Hematopoietic multipotent progenitor cell (in vitro differentiated cells): ENCODE data around the gene AHRR. TPM values are rescaled to one million over a fixed set of nuclear protein-coding genes. Genes with fewer than 3 reads are reported as not detected.
"Not testable (repeated sequence)": the region's sequence is repeated elsewhere in the genome, so short reads cannot be mapped to it uniquely, and the experiment has no call there.

Experiments
- DNase-seq, 3 donors: peaks; one replicate each; pipeline ENCODE4 v3.0.0-alpha.2; 2011 to 2015; ENCODE audit warnings: low read depth in 2 of 3, low spot score in 2 of 3
- total RNA-seq: library from RNA; depleted of rRNA; stranded (reverse); fragments of >200 nt; gene quantifications from one replicate; pipeline ENCODE4 v1.2.3, GENCODE V29; 2012

Gene AHRR
- total RNA-seq, 1 donor = 0.54 TPM

DNA sequence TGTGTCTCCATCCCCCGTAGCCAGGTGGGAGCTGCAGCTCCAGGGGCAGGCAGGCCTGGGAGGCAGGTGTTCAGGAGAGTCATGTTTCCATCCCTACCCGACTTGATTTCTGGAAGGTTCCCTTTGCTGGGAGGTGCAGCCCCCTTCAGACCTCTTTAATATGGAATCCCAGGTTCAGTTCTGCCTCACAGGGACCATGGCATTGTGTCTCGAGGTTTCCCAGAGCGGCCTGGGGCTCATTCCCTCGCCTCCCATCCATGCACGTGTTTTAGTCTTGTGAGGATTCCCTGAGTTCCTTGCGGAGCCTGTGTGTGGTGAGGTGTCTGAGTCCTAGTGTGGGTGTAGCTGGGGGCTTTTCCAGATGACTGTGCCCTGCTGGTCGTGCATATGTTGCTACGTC, 16.5 kb upstream of the AHRR start:
- no peak for DNase-seq

DNA sequence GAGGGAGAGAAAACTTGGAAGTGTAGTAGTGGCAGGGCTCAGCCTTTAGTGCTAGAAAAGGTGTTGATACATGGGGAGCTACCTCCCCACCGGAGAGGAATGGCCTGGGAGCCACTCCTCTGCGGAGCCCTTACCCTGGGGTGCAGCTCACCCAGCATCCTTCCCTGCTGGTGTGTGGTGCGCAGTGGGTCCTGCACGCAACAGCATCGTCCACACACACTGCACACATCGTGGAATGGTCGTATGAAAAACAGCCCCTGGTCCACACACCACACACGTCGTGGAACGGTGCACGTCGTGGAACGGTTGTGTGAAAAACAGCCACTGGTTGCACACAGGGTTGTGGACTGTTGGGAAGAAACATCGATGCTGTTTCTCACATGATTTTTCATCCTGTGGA, 16.1 kb upstream of the AHRR start:
- DNase-seq = no peak

DNA sequence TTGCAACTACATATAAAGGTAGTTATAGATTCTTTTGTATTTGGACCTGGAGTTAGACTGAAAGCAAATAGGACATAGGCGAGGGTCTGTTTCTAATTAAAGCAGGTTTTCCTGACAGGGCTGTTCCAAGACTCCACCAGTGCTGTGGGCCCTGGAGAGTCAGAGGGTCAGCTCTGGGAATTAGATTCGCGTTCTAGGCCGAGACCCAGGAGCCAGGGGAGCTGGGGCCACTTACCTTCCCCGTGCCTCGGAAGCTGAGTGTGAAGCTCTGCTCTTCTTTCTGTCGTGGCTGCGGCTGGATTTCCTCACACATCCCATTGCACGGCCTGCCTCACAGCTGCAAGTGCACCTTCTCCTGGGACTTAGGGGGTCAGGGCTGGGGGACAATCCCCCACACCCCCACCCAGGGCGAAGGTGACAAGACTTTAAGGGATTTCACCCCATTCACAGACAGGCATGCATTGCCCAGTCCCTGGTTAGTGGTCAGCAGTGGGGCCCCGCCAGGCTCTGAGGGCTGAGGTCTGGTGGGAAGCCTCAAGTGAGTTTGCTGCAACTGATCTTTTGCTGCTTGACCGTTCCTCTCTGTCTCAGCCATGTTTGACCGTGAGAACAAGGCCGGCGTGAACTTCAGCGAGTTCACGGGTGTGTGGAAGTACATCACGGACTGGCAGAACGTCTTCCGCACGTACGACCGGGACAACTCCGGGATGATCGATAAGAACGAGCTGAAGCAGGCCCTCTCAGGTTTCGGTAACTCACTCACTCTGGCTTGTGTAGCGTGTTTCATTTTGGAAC, 15.3 kb upstream of the AHRR start:
- DNase-seq = no peak

DNA sequence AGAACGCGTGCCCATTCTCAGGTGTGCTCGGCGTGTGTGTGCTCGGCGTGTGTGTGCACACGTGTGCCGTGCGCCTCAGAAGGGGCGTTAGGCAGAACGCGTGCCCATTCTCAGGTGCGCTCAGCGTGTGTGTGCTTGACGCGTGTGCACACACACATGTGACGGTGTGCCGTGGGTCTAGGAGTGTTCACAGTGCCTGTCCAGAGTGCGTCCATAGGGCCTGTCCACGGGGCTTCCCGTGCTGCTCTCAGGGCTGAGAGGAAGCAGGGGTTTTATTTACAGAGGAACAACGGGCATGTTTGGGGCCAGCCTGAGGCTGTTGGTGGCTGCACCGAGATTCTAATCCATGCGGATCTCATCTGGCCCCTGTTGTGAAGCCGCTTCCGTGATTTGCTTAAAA, 14.2 kb upstream of the AHRR start:
- no peak for DNase-seq

DNA sequence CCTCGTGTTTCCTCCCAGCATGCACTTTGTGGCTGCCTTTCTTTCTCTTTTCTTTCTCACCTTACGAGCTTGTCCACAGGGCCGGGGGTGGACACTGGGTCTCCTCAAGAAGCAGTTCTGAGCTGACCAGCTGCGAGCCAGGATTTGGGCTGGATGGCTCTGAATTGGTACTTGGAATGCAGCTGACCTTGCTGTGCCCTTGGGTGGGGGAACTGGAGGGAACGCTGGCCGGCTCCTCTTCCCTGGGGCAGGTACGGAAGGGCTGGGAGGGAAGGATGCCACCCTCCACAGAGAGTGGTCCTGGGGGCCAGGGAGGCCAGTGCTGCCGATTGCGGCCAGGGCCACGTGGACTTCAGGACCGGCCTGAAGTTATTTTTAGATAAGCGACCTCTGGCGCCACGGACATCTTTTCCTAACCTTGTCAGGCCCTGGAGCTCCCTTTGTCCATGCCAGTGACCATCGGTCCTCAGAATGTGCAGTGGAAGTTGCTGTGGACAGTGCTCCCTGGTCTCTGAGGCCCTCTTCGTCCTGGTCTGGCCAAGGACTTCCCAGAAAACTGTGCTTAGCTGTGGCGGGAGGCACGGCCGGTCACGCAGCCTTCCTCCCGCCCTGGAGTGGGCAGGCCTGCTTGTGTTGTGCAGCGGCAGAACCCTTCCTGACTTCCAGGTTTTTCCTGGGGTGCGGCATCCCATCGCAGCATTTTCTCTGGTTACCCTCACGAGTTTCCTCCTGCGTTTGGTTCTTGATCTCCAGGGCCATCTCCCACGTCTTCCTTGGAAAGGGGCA, 13.5 kb upstream of the AHRR start:
- DNase-seq = no peak

DNA sequence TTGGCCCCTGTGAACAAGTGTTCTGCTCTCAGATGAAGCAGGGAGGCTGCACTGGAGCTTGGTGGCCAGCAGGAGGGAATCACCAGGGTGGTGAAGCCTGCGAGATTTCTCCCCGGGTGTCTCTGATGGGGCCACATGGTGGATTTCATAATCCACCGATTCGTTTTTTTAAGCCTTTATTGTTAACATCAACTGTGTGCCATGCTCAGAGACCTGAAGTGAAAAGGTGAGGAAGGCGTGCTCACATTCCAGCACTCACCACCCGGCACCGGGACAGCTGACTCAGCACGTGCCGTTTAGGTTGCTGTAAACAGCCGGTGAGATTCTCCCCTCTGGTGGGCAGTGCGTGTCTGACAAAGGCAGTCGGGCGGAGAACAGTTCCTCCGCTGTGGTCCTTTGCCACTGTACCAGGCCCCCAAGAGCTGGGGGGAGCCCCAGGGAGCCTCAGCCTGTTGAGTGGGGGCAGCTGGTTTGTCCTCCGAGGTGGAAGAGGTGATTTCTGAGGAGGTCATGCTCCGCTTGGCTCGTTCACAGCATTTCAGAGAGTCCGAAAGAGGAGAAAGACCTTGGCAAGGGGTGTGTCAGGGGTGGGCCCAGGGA, 12.7 kb upstream of the AHRR start:
- DNase-seq = no peak

DNA sequence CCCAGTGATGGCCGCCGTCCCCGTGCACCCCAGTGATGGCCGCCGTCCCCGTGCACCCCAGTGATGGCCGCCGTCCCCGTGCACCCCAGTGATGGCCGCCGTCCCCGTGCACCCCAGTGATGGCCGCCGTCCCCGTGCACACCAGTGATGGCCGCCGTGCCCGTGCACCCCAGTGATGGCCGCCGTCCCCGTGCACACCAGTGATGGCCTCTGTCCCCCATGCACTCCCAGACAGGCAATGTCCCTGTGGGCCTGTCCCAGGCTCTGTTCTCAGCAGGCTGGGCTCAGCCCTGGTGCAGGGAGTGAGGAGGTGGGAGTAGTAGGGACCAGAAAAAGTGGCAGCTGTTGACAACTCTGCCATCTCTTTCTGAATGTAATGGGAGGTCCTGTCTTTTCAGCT, 11.7 kb upstream of the AHRR start:
- DNase-seq = not testable (repeated sequence)

DNA sequence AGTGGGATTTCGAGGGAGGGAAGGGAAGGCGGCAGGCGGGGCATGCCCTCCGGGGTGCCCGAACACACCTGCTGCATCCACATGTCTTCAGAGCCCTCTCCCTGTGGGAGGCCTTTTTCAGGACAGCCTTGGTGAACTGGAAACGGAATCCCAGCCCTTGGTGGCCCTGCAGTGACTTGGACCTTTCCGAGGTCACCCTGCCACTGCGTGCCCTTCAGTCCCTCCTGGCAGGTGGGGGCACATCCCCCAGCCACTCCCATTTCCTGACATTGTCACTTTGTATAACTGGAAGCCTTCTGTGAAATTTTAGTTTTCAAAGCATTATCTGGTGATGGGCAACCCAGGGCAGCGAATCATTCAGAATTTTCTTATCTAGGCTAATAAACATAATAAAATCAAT, 11.0 kb upstream of the AHRR start:
- no peak for DNase-seq

DNA sequence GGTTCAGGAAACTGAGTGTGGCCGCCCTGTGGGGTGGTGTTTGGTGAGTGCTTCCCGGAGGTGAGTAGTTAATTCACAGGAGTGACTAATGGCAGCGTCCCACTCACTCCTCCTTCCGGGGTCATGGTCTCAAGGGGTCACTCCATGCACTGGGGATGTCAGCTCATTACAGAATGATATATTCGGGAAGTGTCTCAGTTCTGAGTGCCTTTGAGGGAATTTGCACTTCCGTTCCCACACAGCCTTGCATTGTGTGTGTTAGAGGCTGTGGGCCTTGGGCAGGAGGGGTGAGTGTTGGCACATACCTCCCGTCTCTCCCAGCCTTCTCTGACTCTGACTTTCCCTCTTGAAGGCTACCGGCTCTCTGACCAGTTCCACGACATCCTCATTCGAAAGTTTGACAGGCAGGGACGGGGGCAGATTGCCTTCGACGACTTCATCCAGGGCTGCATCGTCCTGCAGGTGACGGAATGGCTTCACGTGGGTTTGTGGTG, 10.5 kb upstream of the AHRR start:
- no peak for DNase-seq

DNA sequence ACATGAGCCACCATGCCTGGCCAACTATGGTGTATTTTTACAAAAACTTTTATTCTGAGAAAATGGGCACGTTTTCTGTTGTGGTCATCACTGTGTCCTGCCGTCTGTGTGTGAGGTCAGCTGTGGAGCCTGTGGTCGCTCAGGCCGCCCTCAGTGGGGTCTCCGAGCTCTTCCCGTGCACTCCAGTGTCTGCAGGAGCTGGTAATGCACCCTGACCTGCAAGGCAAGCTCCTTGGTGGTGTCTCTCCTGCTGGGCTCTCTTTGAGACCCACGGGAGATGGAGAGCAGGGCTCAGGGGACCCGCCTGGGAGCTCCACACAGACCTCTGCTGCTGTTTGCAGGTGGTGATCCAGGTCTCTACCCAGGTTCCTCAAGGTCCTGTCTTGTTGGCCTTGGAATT, 9.6 kb upstream of the AHRR start:
- DNase-seq = no peak

DNA sequence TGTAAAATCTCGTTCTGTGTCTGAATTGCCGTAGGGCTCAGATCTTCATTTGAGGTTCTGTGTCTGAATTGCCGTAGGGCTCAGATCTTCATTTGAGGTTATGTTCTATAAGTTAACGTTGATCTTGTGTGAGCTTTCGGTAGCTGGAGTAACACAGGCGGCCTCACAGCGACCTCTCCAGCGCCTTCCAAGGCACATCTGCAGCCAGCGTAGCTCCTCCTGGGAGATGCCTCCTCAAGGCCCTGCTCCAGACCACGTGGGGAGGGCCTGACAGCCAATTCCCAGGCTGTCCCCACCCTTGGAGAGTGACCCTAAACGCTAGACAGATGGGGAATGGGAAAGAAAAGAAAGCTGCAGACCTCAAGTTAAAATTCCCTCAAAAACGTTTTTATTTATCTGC, 8.7 kb upstream of the AHRR start:
- DNase-seq = no peak

DNA sequence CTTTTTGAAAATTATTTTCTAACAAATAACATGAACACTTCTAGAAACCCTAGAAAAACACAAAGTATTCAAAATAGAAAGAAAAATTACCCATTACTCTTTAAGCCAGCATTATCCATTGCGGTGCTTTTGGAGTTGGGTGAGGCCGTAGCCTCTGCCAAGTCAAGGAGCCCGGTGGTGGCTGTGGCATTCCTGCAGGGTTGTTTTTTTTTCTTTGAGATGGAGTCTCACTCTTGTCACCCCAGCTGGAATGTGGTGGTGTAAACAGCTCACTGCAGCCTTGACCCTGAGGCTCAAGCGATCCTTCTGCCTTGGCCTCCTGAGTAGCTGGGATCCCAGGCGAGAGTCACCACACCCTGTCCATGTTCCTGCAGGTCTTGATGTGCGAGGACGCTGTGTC, 8.2 kb upstream of the AHRR start:
- DNase-seq = no peak

DNA sequence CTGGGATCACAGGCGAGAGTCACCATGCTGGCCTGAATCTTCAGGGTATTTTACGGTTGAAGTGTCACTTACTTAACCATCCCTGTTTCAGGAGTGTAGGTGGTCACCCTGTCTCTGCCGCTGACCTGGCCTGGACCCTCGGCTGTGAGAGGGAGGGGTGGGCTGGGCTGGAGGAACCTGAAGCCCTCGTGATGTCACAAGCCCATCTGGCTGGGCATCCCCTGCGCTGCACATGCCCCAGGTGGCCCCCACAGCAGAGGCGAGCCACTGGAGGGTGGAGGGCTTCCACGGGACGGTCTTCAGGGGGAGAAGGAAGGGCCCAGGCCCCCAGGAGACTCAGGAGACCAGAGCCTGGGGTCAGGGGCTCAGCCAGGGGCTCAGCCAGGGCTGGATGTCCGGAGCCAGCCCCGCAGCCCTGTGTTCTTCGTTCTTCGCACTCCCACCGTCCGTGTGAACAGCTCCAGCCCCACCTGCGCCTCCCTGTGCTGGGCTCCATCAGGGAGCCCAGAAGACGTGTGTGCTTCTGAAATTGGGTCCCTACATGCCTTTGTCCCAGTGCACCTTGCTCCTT, 7.6 kb upstream of the AHRR start:
- no peak for DNase-seq

DNA sequence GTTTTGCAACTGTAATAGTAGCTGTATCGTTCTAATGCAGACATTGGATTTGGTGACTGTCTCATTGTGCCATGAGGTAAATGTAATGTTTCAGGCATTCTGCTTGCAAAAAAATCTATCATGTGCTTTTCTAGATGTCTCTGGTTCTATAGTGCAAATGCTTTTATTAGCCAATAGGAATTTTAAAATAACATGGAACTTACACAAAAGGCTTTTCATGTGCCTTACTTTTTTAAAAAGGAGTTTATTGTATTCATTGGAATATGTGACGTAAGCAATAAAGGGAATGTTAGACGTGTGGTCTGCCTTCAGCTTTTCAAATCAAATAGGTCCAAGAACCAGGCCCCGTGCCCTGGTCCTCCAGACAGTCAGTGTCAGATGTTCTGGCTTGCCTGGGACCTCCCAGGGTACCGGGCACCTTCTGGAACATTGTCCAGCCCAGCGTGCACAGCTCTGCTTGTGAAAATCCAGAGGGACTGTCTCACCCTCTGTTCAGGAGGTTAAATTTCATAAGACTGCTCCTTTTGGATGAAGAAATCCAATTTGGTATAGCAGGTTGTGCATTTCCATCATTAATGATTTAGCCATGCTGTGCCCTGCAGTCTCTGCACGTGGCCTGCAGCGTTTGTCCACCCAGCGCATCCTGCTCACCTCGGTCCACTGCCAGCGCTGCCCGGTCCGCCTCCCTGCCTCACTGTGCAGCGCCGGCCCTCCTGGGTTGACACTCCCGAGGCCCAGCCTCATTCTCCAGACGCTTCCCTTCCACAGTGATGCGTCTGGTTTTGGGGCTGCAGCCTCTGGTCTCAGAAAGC, 6.6 kb upstream of the AHRR start:
- DNase-seq = no peak

DNA sequence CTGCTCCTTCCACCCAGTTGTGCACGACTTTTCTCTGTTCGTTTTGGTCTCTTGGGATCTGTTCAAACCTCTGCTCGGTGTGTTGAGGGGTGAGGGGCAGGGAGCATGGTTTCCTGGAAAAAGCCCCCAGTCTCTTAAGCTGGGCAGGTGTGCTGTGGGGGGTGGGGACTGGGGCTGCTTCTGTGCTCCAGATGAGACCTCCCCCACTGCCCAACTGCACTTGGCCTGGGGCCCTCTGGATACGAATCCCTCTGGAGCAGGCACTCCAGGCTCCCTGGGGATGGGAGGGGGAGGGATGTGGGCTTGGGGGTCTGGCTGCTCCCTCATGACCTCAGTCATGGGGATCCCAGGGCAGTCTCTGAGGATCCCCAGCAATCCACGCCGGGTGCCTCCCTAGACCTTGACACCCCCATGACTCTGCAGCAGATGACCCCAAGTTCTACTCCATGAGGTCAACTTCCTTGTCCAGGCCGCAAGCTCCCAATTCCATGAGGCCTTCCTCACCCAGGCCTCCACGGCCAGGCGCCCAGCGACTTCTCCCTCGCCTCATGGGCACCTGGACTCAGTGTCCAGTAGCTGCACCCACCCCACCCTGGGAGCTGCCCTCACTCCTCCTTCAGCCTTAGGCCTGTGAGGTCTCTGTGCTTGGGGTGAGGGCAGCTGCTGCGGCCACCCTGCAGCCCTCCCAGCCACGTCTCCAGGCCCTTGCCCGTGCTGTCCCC, 5.9 kb upstream of the AHRR start:
- DNase-seq = no peak

DNA sequence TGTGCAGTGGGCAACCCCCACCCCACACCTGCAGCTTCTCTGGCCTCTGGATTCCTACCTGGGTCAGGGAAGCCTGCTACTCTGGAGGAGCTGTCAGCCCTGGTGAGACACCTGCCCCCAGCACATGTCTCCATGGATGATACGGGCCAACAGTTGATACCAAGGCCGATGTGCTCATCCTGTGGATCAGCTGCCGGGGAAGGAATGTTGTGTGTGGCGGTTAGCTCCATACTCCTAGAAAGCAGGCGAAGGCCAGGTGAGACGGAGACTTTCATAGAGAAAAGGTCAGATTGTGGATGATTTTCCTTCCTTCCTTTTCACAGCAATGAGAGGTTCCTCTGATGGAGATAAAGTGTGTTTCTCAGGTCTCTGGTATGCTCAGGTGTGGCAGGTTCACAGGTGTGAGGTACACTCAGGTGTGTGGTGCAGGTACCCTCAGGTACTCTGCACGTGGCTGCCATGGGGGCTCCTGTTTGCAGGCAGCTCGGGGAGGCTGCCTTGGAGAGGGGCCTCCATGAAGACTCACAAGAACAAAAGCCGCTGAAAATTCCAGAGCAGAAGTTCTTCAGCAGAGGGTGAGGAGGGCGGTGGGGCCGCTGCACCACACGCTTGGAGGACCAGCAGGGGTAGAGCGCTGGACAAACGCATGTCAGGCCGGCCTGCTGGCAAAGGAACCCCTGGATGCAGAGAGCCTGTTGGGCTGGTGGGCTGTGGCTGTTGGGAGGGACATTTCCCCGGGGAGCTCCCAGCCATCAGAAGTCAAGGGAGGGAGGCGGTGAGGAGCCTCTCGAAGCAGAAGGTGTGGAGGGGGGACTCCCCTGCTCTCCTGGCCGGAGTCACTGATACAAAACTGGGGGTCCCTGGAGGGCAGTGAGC, 5.1 kb upstream of the AHRR start:
- DNase-seq = no peak

DNA sequence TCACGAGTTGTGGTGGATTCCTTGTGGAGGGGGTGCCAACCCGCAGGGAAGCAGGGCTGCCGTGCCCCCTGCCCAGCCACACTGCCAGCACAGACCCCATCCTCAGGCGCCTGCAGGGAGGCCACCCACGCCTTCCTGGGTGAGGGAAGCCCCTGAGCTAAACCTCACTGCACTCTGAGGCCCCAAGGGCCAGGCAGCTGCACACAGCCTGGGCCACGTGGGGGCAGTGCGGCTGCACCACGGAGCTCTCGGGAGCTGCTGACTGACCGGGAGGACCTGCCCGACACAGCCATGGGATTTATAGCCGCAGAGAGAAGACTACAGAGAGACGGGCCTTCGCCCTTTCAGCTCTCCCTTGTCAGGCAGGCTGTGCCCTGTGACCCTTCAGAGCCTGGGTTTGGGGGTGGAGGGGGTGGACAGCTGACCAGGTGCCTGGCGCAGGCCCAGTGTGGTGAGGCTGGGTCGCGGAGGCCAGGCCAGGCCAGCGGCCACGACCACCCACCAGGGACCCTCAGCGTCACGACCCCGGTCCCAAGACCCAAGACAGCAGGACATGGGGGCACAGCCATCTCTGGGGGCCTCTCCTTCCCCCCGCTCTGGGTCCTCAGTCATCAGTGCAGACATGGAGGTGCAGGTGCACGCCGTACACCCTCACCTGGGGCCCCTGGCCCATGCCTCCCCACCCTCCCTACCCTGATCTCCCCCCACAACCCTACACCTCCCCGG, 4.3 kb upstream of the AHRR start:
- peak in 2 of 3 donors; percentile 48 to 55 for DNase-seq

DNA sequence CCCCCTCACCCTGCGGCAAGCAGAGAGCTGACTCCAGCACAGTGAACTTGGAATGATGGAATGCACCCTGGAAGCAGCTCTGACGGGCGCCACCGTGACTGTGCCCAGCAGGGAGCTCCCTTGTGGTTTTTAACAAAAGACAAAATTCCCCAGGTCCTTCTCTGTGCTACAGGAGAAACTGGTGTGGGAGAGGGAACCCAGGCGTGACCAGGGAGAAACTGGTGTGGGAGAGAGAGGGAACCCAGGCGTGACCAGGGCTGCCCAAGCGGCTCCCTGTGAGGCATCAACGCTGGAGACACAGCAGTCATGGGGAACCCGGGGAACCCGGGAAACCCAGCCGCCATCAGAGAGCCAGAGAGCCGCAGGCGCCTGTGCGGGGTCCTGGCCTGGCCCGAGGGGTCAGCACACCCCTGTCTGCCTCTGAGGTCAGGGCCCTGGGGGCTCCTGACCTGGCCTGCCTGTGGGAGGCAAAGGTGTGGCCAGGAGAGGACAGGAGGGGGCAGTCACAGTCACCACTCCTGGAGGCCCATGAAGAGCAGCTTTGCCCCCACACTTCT, 3.1 kb upstream of the AHRR start:
- no peak for DNase-seq
